ENCODE results near the gene CENPP.

GRCh38 chr9:92395617-92396016, 69.9 kb downstream of the CENPP start:
- TF ChIP-seq MAX (IDR thresholded peaks at IDR 0.05): no peak
- TF ChIP-seq SMC3 (IDR thresholded peaks at IDR 0.05): no peak
- TF ChIP-seq CTCF (IDR thresholded peaks at IDR 0.05): no peak
- TF ChIP-seq JUNB (IDR thresholded peaks at IDR 0.05): no peak
- no peak for TF ChIP-seq POLR2A (IDR thresholded peaks at IDR 0.05; ENCODE audit: low read length)
- no peak for TF ChIP-seq POLR2AphosphoS2 (conservative IDR thresholded peaks at IDR 0.05; ENCODE audit: low read length)
- TF ChIP-seq HMGXB4 (CRISPR knock-in tag; IDR thresholded peaks at IDR 0.05; ENCODE audit: borderline replicate concordance): no peak
- no peak for TF ChIP-seq FOSL2 (IDR thresholded peaks at IDR 0.05)
- no peak for TF ChIP-seq FOSL2 (CRISPR knock-in tag; IDR thresholded peaks at IDR 0.05)
- TF ChIP-seq EHF (CRISPR knock-in tag; IDR thresholded peaks at IDR 0.05): no peak

Data from A549 (cell line).